WTC11 (cell line): ENCODE results near the gene VASH1. TPM values are rescaled to one million over a fixed set of nuclear protein-coding genes. Genes with fewer than 3 reads are reported as not detected.

Source experiments
- ATAC-seq: fragments of 200-7000 bp; cut with Tn5 transposase; 2 replicates; pipeline ENCODE4 v1.10.0; 2021; ENCODE audit warnings: mild to moderate bottlenecking, moderate library complexity
- CTCF ChIA-PET: fragments of 300-600 bp; sonication (Branson Sonifier 250); formaldehyde crosslinking; loops from one replicate; lab custom pipeline; 2021; ENCODE audit warnings: antibody characterized with exemption; lab: Charles Lee
- POLR2A ChIA-PET: fragments of 350-600 bp; sonication (Branson Sonifier 250); formaldehyde crosslinking; loops from one replicate; lab custom pipeline; 2021; ENCODE audit warnings: antibody characterized with exemption; lab: Charles Lee
- DNase-seq: peaks from one replicate; pipeline ENCODE4 v3.0.0; 2021; ENCODE audit warnings: low spot score
- H3K27ac Mint-ChIP-seq: 2 replicates; pipeline ENCODE4 v1.8.0; 2021; ENCODE audit warnings: mixed read lengths
- H3K27me3 Mint-ChIP-seq: 2 replicates; pipeline ENCODE4 v1.8.0; 2021; ENCODE audit warnings: low read depth, mild to moderate bottlenecking, moderate library complexity, mixed read lengths
- H3K36me3 Mint-ChIP-seq: 2 replicates; pipeline ENCODE4 v1.8.0; 2021; ENCODE audit warnings: mixed read lengths
- H3K4me1 Mint-ChIP-seq: 2 replicates; pipeline ENCODE4 v1.8.0; 2022; ENCODE audit warnings: mixed read lengths
- H3K4me3 Mint-ChIP-seq: 2 replicates; pipeline ENCODE4 v1.8.0; 2021; ENCODE audit warnings: mild to moderate bottlenecking, moderate library complexity, mixed read lengths
- H3K9me3 Mint-ChIP-seq: 2 replicates; pipeline ENCODE4 v1.8.0; 2021; ENCODE audit warnings: mixed read lengths
- ATF1 ChIP-seq: sonication (generic); formaldehyde crosslinking; IDR thresholded peaks from 2 replicates; pipeline ENCODE4 v1.8.1; 2023; ENCODE audit warnings: mild to moderate bottlenecking, moderate library complexity, missing genetic modification reagents
- ELF4 ChIP-seq: sonication (generic); formaldehyde crosslinking; IDR thresholded peaks from 2 replicates; pipeline ENCODE4 v1.8.1; 2022; ENCODE audit warnings: low read depth, mild to moderate bottlenecking, moderate library complexity, missing genetic modification reagents
- FOXJ3 ChIP-seq: sonication (generic); formaldehyde crosslinking; IDR thresholded peaks from 2 replicates; pipeline ENCODE4 v1.9.0; 2021; ENCODE audit warnings: missing genetic modification reagents, mild to moderate bottlenecking, borderline replicate concordance
- GABPB1 ChIP-seq: sonication (generic); formaldehyde crosslinking; IDR thresholded peaks from 2 replicates; pipeline ENCODE4 v1.8.1; 2023; ENCODE audit warnings: mild to moderate bottlenecking, missing genetic modification reagents
- HMGA2 ChIP-seq: fragments of 250-450 bp; sonication (Bioruptor Pico); IDR thresholded peaks from 2 replicates; pipeline ENCODE4 v1.4.0; 2021; ENCODE audit warnings: mild to moderate bottlenecking, moderate library complexity
- JAZF1 ChIP-seq: fragments of 250-450 bp; sonication (Bioruptor Pico); IDR thresholded peaks from 2 replicates; pipeline ENCODE4 v1.9.0; 2021; ENCODE audit warnings: moderate library complexity, mild to moderate bottlenecking, inconsistent platforms
- MYBL2 ChIP-seq: sonication (generic); formaldehyde crosslinking; IDR thresholded peaks from 2 replicates; pipeline ENCODE4 v1.8.1; 2023; ENCODE audit warnings: mild to moderate bottlenecking, moderate library complexity, missing genetic modification reagents
- NFYB ChIP-seq: sonication (generic); formaldehyde crosslinking; conservative IDR thresholded peaks from 2 replicates; pipeline ENCODE4 v1.8.0; 2022; ENCODE audit warnings: low read depth, missing genetic modification reagents
- NR3C1 ChIP-seq: sonication (generic); formaldehyde crosslinking; conservative IDR thresholded peaks from 2 replicates; pipeline ENCODE4 v1.8.1; 2023; ENCODE audit warnings: low read depth, mild to moderate bottlenecking, missing genetic modification reagents
- SP1 ChIP-seq: sonication (generic); formaldehyde crosslinking; conservative IDR thresholded peaks from 2 replicates; pipeline ENCODE4 v1.8.1; 2022; ENCODE audit warnings: missing genetic modification reagents
- TEAD1 ChIP-seq: sonication (generic); formaldehyde crosslinking; IDR thresholded peaks from 2 replicates; pipeline ENCODE4 v1.8.0; 2022; ENCODE audit warnings: mild to moderate bottlenecking, missing genetic modification reagents
- TP53 ChIP-seq: sonication (generic); formaldehyde crosslinking; IDR thresholded peaks from 2 replicates; pipeline ENCODE4 v1.8.1; 2023; ENCODE audit warnings: mild to moderate bottlenecking, missing genetic modification reagents
- total RNA-seq: library from RNA; stranded (reverse); gene quantifications from 3 replicates; pipeline ENCODE4 v1.2.3, GENCODE V29; 2021
- TF ChIP-seq, protein P1 (sequence below): sonication (generic); formaldehyde crosslinking; IDR thresholded peaks from 2 replicates; pipeline ENCODE4 v1.8.0; 2022; ENCODE audit warnings: missing genetic modification reagents
- TF ChIP-seq, protein P2 (sequence below): sonication (generic); formaldehyde crosslinking; IDR thresholded peaks from 2 replicates; pipeline ENCODE4 v1.8.0; 2022; ENCODE audit warnings: mild to moderate bottlenecking, missing genetic modification reagents
- TF ChIP-seq, protein P3 (sequence below): fragments of 200-600 bp; IDR thresholded peaks from 2 replicates; pipeline ENCODE4 v1.8.0; 2022; ENCODE audit warnings: antibody characterized with exemption
- TF ChIP-seq, protein P4 (sequence below): sonication (generic); formaldehyde crosslinking; IDR thresholded peaks from 2 replicates; pipeline ENCODE4 v1.8.0; 2022; ENCODE audit warnings: mild to moderate bottlenecking, missing genetic modification reagents
- TF ChIP-seq, protein P5 (sequence below): sonication (generic); formaldehyde crosslinking; IDR thresholded peaks from 2 replicates; pipeline ENCODE4 v1.8.1; 2023; ENCODE audit warnings: mild to moderate bottlenecking, missing genetic modification reagents
- TF ChIP-seq, protein P6 (sequence below): sonication (generic); formaldehyde crosslinking; IDR thresholded peaks from 2 replicates; pipeline ENCODE4 v1.8.1; 2022; ENCODE audit warnings: mild to moderate bottlenecking, moderate library complexity, missing genetic modification reagents
- TF ChIP-seq, protein P7 (sequence below): fragments of 250-450 bp; sonication (Bioruptor Pico); IDR thresholded peaks from 2 replicates; pipeline ENCODE4 v1.9.0; 2021; ENCODE audit warnings: mild to moderate bottlenecking, borderline replicate concordance

The VASH1 gene
- total RNA-seq, 1 experiment from 2014 or later = 7.2 TPM

DNA sequence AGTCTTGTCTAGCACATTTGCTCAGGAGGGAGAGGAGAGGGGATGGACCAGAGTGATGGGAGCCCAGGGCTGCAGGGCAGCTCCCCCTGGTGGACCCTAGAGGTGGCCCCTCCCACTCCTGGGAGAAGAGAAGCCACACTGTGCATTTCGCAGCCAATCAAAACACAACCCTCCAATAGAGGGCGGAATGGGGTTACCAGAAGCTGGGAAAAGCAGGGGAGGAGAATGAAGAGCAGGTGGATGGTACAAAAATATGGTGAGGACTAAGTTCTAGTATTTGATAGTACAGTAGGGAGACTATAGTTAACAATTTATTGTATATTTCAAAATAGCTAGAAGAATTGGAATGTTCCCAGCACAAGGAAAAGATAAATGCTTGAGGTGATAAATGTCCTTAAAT lies 23.6 kb downstream of the VASH1 start:
- Mint-ChIP-seq H3K27me3 (peaks cover 1% of the 10 kb centered on the region; the same call in 1 of the 2 replicates), H3K4me3 (no peak overlapping the region), H3K27ac (no peak overlapping the region), H3K4me1 (peaks cover 3% of the 10 kb centered on the region; the same call in 1 of the 2 replicates), H3K9me3 (no peaks in the 10 kb centered on the region), H3K36me3 (peaks cover 23% of the 10 kb centered on the region)
- POLR2A ChIA-PET = interaction anchor here (0.5 kb wide), 1 partner anchor 256 kb away, joined by 6 read pairs; no protein-coding TSS in a partner anchor
- ATAC-seq = peak; percentile 99
- TF ChIP-seq SP1 (CRISPR knock-in tag) = peak; percentile 85
- TF ChIP-seq, protein P1, sequence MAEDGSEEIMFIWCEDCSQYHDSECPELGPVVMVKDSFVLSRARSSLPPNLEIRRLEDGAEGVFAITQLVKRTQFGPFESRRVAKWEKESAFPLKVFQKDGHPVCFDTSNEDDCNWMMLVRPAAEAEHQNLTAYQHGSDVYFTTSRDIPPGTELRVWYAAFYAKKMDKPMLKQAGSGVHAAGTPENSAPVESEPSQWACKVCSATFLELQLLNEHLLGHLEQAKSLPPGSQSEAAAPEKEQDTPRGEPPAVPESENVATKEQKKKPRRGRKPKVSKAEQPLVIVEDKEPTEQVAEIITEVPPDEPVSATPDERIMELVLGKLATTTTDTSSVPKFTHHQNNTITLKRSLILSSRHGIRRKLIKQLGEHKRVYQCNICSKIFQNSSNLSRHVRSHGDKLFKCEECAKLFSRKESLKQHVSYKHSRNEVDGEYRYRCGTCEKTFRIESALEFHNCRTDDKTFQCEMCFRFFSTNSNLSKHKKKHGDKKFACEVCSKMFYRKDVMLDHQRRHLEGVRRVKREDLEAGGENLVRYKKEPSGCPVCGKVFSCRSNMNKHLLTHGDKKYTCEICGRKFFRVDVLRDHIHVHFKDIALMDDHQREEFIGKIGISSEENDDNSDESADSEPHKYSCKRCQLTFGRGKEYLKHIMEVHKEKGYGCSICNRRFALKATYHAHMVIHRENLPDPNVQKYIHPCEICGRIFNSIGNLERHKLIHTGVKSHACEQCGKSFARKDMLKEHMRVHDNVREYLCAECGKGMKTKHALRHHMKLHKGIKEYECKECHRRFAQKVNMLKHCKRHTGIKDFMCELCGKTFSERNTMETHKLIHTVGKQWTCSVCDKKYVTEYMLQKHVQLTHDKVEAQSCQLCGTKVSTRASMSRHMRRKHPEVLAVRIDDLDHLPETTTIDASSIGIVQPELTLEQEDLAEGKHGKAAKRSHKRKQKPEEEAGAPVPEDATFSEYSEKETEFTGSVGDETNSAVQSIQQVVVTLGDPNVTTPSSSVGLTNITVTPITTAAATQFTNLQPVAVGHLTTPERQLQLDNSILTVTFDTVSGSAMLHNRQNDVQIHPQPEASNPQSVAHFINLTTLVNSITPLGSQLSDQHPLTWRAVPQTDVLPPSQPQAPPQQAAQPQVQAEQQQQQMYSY (CRISPR knock-in tag) = peak; percentile 59; the same call in 1 of the 2 replicates
- TF ChIP-seq, protein P2, sequence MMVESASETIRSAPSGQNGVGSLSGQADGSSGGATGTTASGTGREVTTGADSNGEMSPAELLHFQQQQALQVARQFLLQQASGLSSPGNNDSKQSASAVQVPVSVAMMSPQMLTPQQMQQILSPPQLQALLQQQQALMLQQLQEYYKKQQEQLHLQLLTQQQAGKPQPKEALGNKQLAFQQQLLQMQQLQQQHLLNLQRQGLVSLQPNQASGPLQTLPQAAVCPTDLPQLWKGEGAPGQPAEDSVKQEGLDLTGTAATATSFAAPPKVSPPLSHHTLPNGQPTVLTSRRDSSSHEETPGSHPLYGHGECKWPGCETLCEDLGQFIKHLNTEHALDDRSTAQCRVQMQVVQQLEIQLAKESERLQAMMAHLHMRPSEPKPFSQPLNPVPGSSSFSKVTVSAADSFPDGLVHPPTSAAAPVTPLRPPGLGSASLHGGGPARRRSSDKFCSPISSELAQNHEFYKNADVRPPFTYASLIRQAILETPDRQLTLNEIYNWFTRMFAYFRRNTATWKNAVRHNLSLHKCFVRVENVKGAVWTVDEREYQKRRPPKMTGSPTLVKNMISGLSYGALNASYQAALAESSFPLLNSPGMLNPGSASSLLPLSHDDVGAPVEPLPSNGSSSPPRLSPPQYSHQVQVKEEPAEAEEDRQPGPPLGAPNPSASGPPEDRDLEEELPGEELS (CRISPR knock-in tag) = no peak
- TF ChIP-seq, protein P3, sequence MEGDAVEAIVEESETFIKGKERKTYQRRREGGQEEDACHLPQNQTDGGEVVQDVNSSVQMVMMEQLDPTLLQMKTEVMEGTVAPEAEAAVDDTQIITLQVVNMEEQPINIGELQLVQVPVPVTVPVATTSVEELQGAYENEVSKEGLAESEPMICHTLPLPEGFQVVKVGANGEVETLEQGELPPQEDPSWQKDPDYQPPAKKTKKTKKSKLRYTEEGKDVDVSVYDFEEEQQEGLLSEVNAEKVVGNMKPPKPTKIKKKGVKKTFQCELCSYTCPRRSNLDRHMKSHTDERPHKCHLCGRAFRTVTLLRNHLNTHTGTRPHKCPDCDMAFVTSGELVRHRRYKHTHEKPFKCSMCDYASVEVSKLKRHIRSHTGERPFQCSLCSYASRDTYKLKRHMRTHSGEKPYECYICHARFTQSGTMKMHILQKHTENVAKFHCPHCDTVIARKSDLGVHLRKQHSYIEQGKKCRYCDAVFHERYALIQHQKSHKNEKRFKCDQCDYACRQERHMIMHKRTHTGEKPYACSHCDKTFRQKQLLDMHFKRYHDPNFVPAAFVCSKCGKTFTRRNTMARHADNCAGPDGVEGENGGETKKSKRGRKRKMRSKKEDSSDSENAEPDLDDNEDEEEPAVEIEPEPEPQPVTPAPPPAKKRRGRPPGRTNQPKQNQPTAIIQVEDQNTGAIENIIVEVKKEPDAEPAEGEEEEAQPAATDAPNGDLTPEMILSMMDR = peak; percentile 77
- TF ChIP-seq, protein P4, sequence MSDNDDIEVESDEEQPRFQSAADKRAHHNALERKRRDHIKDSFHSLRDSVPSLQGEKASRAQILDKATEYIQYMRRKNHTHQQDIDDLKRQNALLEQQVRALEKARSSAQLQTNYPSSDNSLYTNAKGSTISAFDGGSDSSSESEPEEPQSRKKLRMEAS (CRISPR knock-in tag) = 0 out of 2 replicates have a peak, but pooled peaks have one; percentile 22
- CTCF ChIA-PET = interaction anchor here (0.6 to 3.8 kb wide), 49 partner anchors 9 to 878 kb away, joined by 3 to 124 read pairs (median 5); partner anchors contain the start of genes ANGEL1 and VASH1
- DNase-seq = peak; percentile 91

DNA sequence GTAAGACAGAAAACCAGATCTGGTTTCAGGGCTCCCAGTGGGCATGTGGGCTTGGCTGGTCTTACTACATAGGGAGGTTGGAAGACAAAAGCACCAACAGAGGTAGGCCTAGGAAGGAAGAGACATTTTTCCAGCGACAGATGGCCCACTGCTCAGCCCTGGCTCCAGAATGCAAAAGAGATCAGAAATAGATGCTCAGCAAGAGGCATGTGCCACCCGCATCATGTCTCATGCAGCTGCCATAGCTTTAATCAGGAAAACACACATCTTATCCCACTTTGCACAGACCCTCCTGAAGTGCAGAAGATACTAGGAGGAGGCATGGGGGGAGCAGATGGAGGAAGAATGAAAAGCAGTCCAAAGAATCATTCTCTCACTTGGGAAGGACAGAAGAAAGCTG lies 25.3 kb downstream of the VASH1 start:
- ATAC-seq (no peak), DNase-seq (no peak)
- Mint-ChIP-seq H3K36me3 (peaks cover 37% of the 10 kb centered on the region), H3K27ac (no peak overlapping the region), H3K27me3 (no peaks in the 10 kb centered on the region), H3K4me3 (no peak overlapping the region), H3K9me3 (no peaks in the 10 kb centered on the region), H3K4me1 (peaks cover 3% of the 10 kb centered on the region; the same call in 1 of the 2 replicates)
- ChIA-PET CTCF (interaction anchor here (0.8 kb wide), 1 partner anchor 74 kb away, joined by 5 read pairs; no protein-coding TSS in a partner anchor), POLR2A (no interaction called here)
- TF ChIP-seq GABPB1 (CRISPR knock-in tag) (no peak), NR3C1 (CRISPR knock-in tag) (no peak), ELF4 (CRISPR knock-in tag) (no peak), ATF1 (CRISPR knock-in tag) (no peak), NFYB (CRISPR knock-in tag) (no peak), MYBL2 (CRISPR knock-in tag) (no peak), TP53 (no peak), FOXJ3 (CRISPR knock-in tag) (no peak), HMGA2 (CRISPR knock-in tag) (no peak), TEAD1 (CRISPR knock-in tag) (no peak), JAZF1 (no peak)
- TF ChIP-seq, protein P5, sequence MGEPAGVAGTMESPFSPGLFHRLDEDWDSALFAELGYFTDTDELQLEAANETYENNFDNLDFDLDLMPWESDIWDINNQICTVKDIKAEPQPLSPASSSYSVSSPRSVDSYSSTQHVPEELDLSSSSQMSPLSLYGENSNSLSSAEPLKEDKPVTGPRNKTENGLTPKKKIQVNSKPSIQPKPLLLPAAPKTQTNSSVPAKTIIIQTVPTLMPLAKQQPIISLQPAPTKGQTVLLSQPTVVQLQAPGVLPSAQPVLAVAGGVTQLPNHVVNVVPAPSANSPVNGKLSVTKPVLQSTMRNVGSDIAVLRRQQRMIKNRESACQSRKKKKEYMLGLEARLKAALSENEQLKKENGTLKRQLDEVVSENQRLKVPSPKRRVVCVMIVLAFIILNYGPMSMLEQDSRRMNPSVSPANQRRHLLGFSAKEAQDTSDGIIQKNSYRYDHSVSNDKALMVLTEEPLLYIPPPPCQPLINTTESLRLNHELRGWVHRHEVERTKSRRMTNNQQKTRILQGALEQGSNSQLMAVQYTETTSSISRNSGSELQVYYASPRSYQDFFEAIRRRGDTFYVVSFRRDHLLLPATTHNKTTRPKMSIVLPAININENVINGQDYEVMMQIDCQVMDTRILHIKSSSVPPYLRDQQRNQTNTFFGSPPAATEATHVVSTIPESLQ (CRISPR knock-in tag) = no peak
- TF ChIP-seq, protein P6, sequence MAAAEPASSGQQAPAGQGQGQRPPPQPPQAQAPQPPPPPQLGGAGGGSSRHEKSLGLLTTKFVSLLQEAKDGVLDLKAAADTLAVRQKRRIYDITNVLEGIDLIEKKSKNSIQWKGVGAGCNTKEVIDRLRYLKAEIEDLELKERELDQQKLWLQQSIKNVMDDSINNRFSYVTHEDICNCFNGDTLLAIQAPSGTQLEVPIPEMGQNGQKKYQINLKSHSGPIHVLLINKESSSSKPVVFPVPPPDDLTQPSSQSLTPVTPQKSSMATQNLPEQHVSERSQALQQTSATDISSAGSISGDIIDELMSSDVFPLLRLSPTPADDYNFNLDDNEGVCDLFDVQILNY (CRISPR knock-in tag) = no peak
- TF ChIP-seq, protein P4 (CRISPR knock-in tag) = no peak
- TF ChIP-seq, protein P7, sequence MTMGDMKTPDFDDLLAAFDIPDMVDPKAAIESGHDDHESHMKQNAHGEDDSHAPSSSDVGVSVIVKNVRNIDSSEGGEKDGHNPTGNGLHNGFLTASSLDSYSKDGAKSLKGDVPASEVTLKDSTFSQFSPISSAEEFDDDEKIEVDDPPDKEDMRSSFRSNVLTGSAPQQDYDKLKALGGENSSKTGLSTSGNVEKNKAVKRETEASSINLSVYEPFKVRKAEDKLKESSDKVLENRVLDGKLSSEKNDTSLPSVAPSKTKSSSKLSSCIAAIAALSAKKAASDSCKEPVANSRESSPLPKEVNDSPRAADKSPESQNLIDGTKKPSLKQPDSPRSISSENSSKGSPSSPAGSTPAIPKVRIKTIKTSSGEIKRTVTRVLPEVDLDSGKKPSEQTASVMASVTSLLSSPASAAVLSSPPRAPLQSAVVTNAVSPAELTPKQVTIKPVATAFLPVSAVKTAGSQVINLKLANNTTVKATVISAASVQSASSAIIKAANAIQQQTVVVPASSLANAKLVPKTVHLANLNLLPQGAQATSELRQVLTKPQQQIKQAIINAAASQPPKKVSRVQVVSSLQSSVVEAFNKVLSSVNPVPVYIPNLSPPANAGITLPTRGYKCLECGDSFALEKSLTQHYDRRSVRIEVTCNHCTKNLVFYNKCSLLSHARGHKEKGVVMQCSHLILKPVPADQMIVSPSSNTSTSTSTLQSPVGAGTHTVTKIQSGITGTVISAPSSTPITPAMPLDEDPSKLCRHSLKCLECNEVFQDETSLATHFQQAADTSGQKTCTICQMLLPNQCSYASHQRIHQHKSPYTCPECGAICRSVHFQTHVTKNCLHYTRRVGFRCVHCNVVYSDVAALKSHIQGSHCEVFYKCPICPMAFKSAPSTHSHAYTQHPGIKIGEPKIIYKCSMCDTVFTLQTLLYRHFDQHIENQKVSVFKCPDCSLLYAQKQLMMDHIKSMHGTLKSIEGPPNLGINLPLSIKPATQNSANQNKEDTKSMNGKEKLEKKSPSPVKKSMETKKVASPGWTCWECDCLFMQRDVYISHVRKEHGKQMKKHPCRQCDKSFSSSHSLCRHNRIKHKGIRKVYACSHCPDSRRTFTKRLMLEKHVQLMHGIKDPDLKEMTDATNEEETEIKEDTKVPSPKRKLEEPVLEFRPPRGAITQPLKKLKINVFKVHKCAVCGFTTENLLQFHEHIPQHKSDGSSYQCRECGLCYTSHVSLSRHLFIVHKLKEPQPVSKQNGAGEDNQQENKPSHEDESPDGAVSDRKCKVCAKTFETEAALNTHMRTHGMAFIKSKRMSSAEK (CRISPR knock-in tag) = no peak
